GM23338 (cell line): ENCODE results near the gene TENM4. TPM values are rescaled to one million over a fixed set of nuclear protein-coding genes. Genes with fewer than 3 reads are reported as not detected.

Experiments
- ATAC-seq: fragments of 200-7000 bp; cut with Tn5 transposase; 3 replicates; pipeline ENCODE4 v1.9.1; 2020
- DNase-seq: peaks from one replicate; pipeline ENCODE4 v3.0.0-alpha.2; 2015; ENCODE audit warnings: low spot score
- H2AFZ ChIP-seq: fragments of 200-600 bp; sonication (generic); 2 replicates; pipeline ENCODE4 v1.8.0; 2016; ENCODE audit warnings: antibody characterized with exemption, mild to moderate bottlenecking, moderate library complexity
- H3F3A ChIP-seq: fragments of 200-600 bp; sonication (generic); replicated peaks from 2 replicates; pipeline ENCODE4 v1.8.0; 2017; ENCODE audit warnings: antibody characterized with exemption, mixed run types, low read depth
- H3K27ac ChIP-seq: fragments of 200-600 bp; sonication (generic); 2 replicates; pipeline ENCODE4 v1.6.1; 2016; ENCODE audit warnings: low read depth
- H3K27me3 ChIP-seq: fragments of 200-600 bp; sonication (generic); 2 replicates; pipeline ENCODE4 v1.8.0; 2016; ENCODE audit warnings: mild to moderate bottlenecking, mixed run types, moderate library complexity; ENCODE audit not compliant: insufficient read depth
- H3K36me3 ChIP-seq: fragments of 200-600 bp; sonication (generic); 2 replicates; pipeline ENCODE4 v1.8.0; 2016; ENCODE audit warnings: mild to moderate bottlenecking; ENCODE audit not compliant: insufficient read depth
- H3K4me1 ChIP-seq: fragments of 200-600 bp; sonication (generic); 2 replicates; pipeline ENCODE4 v1.8.0; 2016; ENCODE audit warnings: mild to moderate bottlenecking, moderate library complexity; ENCODE audit not compliant: insufficient read depth
- H3K4me2 ChIP-seq: fragments of 200-600 bp; sonication (generic); 2 replicates; pipeline ENCODE4 v1.7.1; 2017; ENCODE audit warnings: mixed run types
- H3K4me3 ChIP-seq: fragments of 200-600 bp; sonication (generic); 2 replicates; pipeline ENCODE4 v1.6.1; 2016; ENCODE audit warnings: mixed run types
- H3K79me2 ChIP-seq: fragments of 200-600 bp; sonication (generic); replicated peaks from 2 replicates; pipeline ENCODE4 v1.8.0; 2017; ENCODE audit warnings: mild to moderate bottlenecking; ENCODE audit not compliant: insufficient read depth
- H3K9me2 ChIP-seq: fragments of 200-600 bp; sonication (generic); 2 replicates; pipeline ENCODE4 v1.8.0; 2017; ENCODE audit not compliant: insufficient read depth
- H4K20me1 ChIP-seq: fragments of 200-600 bp; sonication (generic); replicated peaks from 2 replicates; pipeline ENCODE4 v1.8.0; 2017; ENCODE audit warnings: mild to moderate bottlenecking; ENCODE audit not compliant: insufficient read depth
- H3K27ac Mint-ChIP-seq: 2 replicates; pipeline ENCODE4 v1.8.0; 2020; ENCODE audit warnings: inconsistent platforms, mild to moderate bottlenecking, moderate library complexity, mixed read lengths
- H3K27me3 Mint-ChIP-seq: 3 replicates; pipeline ENCODE4 v1.8.0; 2022; ENCODE audit warnings: low read depth, mild to moderate bottlenecking, moderate library complexity, mixed read lengths, inconsistent platforms; ENCODE audit not compliant: insufficient read depth, poor library complexity
- H3K36me3 Mint-ChIP-seq: 3 replicates; pipeline ENCODE4 v1.8.0; 2021; ENCODE audit warnings: low read depth, mild to moderate bottlenecking, inconsistent platforms, moderate library complexity, mixed read lengths
- H3K4me1 Mint-ChIP-seq: 3 replicates; pipeline ENCODE4 v1.8.0; 2020; ENCODE audit warnings: mild to moderate bottlenecking, inconsistent platforms, mixed read lengths
- H3K4me3 Mint-ChIP-seq: 3 replicates; pipeline ENCODE4 v1.8.0; 2021; ENCODE audit warnings: moderate library complexity, mild to moderate bottlenecking, inconsistent platforms, mixed read lengths
- H3K9me3 Mint-ChIP-seq: 3 replicates; pipeline ENCODE4 v1.8.0; 2020; ENCODE audit warnings: moderate library complexity, mild to moderate bottlenecking, inconsistent platforms, mixed read lengths
- EZH2 ChIP-seq: fragments of 200-600 bp; sonication (generic); IDR thresholded peaks from one replicate; pipeline ENCODE4 v1.8.0; 2017; ENCODE audit warnings: antibody characterized with exemption, mild to moderate bottlenecking, low read depth; ENCODE audit not compliant: unreplicated experiment
- JUNB ChIP-seq: IDR thresholded peaks from one replicate; pipeline ENCODE4 v1.6.1; 2016; ENCODE audit warnings: antibody characterized with exemption; ENCODE audit not compliant: unreplicated experiment
- NANOG ChIP-seq: IDR thresholded peaks from 2 replicates; pipeline ENCODE4 v1.6.1; 2016; ENCODE audit warnings: antibody characterized with exemption, borderline replicate concordance
- ZNF114 ChIP-seq: fragments of 250-450 bp; sonication (Bioruptor Pico); IDR thresholded peaks from 2 replicates; pipeline ENCODE4 v1.5.0; 2020; ENCODE audit warnings: mild to moderate bottlenecking, moderate library complexity
- polyA plus RNA-seq: library from polyadenylated mRNA; unstranded; fragments of >200 nt; fragmentation: Nextera tagmentation; extraction: Ambion mirVana; gene quantifications from 2 replicates; pipeline ENCODE4 v1.2.1, GENCODE V29; 2016
- total RNA-seq: library from RNA; depleted of rRNA; stranded (reverse); fragments of >200 nt; shearing (Covaris generic); gene quantifications from 2 replicates; pipeline ENCODE4 v1.2.3, GENCODE V29; 2014
- TF ChIP-seq, protein P1 (sequence below): fragments of 250-450 bp; sonication (Bioruptor Pico); IDR thresholded peaks from 2 replicates; pipeline ENCODE4 v1.5.0; 2020; ENCODE audit warnings: mild to moderate bottlenecking, moderate library complexity

Gene TENM4
- total and polyA plus RNA-seq, 2 experiments from 2014 or later = 7.3 TPM

DNA sequence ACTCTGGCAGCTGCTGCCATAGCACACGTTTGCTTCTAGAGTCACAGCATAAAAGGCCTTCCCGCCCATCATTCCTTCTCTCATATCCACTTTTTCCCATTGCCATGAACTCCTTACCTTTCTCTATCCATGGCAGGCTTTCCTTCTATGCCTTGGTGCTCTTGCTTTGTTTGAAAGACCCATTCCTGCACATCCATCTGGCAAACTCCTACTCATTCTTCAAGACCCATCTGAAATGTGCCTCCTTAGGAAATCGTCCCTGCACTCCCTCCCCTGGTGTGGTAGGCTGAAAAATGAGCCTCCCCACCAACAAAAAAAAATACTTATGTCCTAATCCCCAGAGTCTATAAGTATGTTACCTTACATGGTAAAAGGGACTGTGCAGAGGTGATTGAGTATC is 100.3 kb downstream of the TENM4 start:
- Histone ChIP-seq H3K4me2 (no peak overlapping the region), H3K27ac (no peak overlapping the region), H3K27me3 (no peaks in the 10 kb centered on the region), H3K4me1 (peaks cover 13% of the 10 kb centered on the region; the same call in 1 of the 2 replicates), H3K36me3 (no peaks in the 10 kb centered on the region), H3K4me3 (no peak overlapping the region), H3K79me2 (no peaks in the 10 kb centered on the region), H2AFZ (no peak overlapping the region), H3K9me2 (0 out of 2 replicates have a peak, but pooled peaks cover 3% of the 10 kb centered on the region), H4K20me1 (no peaks in the 10 kb centered on the region), H3F3A (no peaks in the 10 kb centered on the region)
- Mint-ChIP-seq H3K27ac (no peak overlapping the region), H3K4me3 (no peak overlapping the region), H3K36me3 (no peaks in the 10 kb centered on the region; the same call in 2 of the 3 replicates), H3K4me1 (peaks cover 20% of the 10 kb centered on the region), H3K9me3 (no peaks in the 10 kb centered on the region), H3K27me3 (no peaks in the 10 kb centered on the region)
- no peak for DNase-seq
- TF ChIP-seq JUNB (no peak), EZH2 (no peak)
- no peak for ATAC-seq

DNA sequence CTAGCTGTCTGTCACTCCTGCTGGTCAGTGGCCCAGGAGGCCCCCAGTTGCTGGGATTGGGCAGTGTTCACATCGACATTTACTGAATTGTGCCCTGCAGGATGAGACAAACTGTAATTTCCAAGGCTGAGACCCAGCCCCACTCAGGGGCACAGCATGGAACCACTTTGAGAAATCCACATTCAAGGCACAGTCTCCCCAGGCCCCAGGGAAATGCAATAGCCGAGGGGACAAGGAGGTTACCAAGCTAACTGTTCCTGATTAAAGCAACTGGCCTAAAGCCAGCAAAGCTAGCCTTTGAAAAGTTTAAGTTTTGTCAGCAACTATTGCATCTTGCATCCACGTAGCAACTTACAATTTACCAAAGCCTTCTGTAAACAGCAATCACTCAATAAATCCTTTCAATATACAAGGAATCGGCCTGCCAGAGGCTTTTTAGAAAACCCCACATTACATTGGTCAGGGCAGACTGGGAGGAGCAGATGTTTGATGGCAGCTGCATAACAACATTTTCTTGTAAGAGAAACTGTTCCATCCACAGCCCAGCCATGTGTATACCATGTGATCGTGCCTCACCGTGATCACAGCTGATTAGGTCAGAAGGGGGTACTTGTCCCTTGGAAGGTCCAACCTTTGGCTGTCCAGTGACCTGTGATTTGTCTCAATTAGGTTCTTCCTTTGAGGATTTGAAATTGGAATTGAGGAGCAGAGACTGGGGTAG is 103.9 kb downstream of the TENM4 start:
- Histone ChIP-seq H3K4me2 (no peak overlapping the region), H3K4me1 (peaks cover 3% of the 10 kb centered on the region), H3K79me2 (no peaks in the 10 kb centered on the region), H3K27ac (no peak overlapping the region), H4K20me1 (no peaks in the 10 kb centered on the region), H3K9me2 (0 out of 2 replicates have a peak, but pooled peaks cover 3% of the 10 kb centered on the region), H3F3A (no peaks in the 10 kb centered on the region), H2AFZ (no peak overlapping the region), H3K27me3 (no peaks in the 10 kb centered on the region), H3K36me3 (no peaks in the 10 kb centered on the region), H3K4me3 (no peak overlapping the region)
- no peaks in the 10 kb centered on the region for H3K27me3 Mint-ChIP-seq
- H3K4me3 Mint-ChIP-seq = no peak overlapping the region
- DNase-seq (no peak), ATAC-seq (no peak)
- TF ChIP-seq NANOG (no peak), ZNF114 (CRISPR knock-in tag) (no peak)
- TF ChIP-seq, protein P1, sequence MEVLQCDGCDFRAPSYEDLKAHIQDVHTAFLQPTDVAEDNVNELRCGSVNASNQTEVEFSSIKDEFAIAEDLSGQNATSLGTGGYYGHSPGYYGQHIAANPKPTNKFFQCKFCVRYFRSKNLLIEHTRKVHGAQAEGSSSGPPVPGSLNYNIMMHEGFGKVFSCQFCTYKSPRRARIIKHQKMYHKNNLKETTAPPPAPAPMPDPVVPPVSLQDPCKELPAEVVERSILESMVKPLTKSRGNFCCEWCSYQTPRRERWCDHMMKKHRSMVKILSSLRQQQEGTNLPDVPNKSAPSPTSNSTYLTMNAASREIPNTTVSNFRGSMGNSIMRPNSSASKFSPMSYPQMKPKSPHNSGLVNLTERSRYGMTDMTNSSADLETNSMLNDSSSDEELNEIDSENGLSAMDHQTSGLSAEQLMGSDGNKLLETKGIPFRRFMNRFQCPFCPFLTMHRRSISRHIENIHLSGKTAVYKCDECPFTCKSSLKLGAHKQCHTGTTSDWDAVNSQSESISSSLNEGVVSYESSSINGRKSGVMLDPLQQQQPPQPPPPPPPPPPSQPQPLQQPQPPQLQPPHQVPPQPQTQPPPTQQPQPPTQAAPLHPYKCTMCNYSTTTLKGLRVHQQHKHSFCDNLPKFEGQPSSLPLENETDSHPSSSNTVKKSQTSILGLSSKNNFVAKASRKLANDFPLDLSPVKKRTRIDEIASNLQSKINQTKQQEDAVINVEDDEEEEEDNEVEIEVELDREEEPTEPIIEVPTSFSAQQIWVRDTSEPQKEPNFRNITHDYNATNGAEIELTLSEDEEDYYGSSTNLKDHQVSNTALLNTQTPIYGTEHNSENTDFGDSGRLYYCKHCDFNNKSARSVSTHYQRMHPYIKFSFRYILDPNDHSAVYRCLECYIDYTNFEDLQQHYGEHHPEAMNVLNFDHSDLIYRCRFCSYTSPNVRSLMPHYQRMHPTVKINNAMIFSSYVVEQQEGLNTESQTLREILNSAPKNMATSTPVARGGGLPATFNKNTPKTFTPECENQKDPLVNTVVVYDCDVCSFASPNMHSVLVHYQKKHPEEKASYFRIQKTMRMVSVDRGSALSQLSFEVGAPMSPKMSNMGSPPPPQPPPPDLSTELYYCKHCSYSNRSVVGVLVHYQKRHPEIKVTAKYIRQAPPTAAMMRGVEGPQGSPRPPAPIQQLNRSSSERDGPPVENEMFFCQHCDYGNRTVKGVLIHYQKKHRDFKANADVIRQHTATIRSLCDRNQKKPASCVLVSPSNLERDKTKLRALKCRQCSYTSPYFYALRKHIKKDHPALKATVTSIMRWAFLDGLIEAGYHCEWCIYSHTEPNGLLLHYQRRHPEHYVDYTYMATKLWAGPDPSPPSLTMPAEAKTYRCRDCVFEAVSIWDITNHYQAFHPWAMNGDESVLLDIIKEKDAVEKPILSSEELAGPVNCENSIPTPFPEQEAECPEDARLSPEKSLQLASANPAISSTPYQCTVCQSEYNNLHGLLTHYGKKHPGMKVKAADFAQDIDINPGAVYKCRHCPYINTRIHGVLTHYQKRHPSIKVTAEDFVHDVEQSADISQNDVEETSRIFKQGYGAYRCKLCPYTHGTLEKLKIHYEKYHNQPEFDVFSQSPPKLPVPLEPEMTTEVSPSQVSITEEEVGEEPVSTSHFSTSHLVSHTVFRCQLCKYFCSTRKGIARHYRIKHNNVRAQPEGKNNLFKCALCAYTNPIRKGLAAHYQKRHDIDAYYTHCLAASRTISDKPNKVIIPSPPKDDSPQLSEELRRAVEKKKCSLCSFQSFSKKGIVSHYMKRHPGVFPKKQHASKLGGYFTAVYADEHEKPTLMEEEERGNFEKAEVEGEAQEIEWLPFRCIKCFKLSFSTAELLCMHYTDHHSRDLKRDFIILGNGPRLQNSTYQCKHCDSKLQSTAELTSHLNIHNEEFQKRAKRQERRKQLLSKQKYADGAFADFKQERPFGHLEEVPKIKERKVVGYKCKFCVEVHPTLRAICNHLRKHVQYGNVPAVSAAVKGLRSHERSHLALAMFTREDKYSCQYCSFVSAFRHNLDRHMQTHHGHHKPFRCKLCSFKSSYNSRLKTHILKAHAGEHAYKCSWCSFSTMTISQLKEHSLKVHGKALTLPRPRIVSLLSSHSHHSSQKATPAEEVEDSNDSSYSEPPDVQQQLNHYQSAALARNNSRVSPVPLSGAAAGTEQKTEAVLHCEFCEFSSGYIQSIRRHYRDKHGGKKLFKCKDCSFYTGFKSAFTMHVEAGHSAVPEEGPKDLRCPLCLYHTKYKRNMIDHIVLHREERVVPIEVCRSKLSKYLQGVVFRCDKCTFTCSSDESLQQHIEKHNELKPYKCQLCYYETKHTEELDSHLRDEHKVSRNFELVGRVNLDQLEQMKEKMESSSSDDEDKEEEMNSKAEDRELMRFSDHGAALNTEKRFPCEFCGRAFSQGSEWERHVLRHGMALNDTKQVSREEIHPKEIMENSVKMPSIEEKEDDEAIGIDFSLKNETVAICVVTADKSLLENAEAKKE = no peak
- H3K4me1 Mint-ChIP-seq = peaks cover 7% of the 10 kb centered on the region
- no peaks in the 10 kb centered on the region; the same call in 2 of the 3 replicates for H3K36me3 Mint-ChIP-seq
- no peak overlapping the region for H3K27ac Mint-ChIP-seq
- no peaks in the 10 kb centered on the region for H3K9me3 Mint-ChIP-seq
